Measurements from ENCODE around the gene CFAP100.

CFAP100 gene

DNA sequence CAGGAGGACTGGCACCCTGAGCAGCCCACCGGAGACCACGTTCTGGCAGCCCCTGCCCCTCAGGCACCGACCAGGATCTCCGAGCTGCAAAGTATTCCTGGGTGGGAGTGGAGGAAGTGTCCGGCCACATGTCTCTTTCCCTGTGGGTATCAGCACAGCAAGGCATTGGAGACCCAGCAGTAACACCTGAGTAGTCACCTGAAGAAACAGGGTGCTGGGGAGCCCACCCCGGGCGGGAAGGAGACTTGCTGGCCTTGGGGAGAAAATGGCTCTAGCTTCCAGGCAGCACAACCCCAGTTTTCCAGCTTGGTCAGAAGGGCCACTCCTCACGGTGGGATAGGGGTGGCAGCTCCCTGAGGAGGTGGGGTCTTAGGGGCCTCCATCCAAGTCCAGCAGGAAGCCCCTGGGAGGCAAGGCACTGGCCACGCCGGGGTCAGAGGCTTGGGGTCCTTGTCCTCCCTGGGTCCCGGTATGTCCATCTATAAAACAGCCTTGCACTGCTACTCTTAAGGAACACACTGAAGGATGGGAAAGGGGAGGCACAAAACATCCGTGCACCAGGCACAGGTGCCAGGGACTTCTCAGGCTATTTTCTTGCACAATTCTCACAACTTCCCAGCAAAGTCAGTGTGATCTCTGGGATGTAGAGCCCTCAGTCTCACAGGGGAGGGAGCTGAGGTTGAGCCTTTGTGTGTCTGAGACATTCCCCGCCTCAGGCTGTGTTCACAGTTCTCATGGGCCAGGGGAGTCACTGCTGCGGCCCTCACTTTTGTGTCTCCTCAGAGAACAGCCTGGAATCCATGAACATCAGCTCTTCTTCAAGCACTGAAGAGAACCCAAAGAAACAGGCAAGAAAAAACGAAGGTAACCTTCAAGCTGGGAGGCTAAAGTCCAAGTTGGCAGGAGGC is 11.9 kb downstream of the CFAP100 start:
- no peak for DNase-seq

DNA sequence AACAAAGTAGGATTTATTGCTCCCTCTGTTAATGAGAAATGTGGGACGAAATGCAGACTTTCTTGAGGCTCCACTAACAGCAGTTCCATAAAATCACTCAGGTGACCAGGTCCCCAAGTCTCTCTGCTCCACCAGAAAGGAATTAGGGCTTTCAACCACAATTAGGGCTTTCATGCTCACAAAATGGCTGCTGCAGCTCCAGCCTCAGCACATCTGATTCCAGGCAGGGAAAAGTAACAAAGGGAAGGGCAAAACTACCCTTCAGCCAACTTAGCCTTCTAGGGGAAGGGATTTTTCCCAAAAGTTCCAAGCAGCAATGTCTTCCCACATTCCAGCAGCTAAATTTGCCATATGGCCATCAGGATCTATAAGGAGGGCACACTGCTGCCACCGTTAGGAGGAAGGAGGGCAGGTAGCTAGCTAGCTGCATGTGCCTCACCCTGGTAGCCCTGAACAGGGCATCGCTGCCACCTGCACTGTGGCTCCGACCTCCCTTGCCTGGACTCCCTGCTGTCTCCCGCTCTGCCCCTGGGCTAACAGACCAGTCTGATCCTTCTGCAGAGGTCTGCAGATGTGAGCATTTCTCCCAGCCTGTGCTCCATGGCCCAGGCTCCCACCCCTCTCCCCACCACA is 12.8 kb downstream of the CFAP100 start:
- DNase-seq: no peak

DNA sequence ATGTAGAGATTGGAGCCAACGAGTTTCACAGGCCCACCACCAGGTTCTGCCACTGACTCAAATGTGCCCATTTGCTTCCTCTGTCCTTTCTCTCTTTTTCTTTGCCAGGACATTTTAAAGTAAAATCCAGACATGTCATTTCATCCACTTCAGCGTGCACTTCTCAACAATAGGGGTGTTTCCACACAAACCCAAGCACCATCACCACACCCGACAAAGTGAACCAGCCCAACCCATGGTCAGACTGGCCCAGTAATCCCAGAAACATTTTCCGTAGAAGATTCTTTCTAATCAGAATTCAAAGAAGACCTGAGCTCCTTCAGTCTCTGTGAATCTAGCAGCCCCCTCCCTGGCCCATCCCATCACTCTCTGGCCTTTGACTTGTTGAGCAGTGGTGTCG is 13.4 kb downstream of the CFAP100 start:
- no peak for DNase-seq

DNA sequence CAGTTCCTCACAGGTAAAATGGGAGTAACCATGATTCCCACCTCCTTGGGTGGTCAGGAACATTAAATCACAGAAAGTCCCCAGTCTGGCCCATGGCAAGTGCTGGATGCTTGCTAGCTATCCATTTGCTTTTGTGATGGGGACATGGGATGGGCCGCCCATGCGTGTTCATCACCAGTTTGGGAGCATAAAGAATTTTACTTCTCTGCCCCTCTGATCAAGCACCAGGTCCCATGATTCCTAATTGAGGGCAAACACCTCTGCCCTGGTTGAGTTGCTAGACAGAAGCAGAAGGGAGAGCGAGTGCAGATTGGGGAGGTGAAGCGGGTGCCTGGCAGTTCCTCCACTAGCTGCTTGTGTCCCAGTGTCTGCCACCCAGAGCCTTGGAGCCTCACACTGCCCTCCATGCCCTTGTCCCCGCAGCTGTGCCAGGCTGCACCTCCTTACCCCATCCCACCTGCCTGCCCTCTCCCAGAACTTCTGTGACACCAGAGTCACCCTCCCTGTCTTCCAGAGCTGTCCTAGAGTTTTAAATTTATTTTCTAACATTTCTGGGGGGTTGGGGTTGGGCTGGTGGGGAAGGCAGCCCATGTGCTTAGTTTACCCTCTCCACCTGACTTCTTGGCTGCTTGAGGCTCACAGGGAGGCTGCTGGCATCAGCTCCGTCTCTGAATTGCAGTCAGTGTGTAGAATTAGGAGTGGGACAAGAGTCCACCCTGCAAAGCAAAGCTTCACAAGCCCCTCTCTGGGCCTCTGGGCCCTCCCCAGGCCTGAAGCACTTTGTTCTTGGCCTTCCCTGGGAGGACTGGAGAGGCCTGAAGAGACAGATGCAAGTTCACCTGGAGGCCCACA is 18.4 kb downstream of the CFAP100 start:
- DNase-seq: no peak

DNA sequence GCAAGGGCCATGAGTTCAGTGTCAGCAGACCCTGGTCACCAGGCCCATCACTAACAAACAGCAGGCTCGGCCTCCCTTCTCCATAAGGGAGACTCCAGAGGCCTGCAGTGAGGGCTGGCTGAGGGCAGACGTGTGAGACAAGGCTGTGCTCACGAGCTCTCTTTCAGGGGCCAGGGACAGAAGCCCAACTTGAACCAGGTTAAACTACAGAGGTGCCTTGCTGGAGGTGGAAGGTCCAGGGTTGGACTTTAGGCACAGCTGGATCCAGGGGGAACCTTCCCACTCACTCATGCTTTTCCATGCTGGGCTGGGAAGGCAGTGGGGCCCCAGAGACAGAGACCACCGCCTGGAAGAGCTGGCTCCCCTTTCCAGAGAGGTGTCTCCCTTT is 19.0 kb downstream of the CFAP100 start:
- no peak for DNase-seq

DNA sequence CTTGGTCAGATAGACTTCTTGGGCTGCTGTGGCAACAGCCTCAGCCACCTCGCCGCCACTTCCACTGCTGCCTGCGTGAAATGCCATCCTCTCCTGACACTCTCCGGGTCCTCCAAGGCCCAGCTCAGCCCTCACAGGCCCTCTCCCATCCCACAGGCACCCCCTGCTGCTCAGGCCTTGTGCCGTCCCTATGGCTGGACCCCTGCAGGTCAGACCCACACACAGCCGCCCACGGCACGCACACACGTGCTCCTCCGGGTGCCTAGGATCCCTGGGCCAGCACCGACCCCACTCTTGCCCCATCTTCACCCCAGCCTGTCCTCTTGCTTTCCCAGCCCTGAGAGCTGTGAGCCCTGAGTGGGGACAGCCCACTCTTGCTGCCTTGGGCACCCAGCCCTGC is 19.7 kb downstream of the CFAP100 start:
- no peak for DNase-seq

DNA sequence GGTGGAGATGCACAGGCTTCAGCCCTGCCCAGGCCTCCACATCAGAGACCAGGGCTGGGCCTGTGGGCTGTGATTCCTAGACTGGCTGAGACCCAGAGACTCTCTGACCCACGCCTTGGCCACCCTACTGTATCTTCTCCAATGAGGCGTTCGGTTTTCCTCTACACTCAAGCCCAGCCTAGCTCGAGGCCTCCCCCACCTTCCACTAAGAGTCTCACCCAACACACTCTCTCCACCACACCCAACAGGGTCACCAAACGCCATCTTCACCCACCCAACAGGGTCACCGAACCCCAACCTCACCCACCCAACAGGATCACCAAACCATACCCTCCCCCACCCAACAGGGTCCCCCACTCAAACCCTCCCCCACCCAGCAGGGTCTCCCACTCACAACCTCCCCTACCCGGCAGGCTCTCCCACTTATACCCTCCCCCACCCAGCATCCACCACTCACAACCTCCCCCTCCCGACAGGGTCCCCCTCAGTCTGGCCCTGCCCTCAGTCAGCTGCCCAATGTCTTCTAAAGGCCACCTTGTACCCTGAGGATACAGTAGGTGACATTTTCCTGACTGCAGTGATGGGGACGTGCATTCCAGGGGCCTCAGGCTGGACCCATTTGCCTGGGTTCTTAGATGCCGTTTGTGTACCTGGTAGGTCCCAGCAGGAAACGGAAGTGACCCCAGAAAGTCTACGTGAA is 20.4 kb downstream of the CFAP100 start:
- no peak for DNase-seq

DNA sequence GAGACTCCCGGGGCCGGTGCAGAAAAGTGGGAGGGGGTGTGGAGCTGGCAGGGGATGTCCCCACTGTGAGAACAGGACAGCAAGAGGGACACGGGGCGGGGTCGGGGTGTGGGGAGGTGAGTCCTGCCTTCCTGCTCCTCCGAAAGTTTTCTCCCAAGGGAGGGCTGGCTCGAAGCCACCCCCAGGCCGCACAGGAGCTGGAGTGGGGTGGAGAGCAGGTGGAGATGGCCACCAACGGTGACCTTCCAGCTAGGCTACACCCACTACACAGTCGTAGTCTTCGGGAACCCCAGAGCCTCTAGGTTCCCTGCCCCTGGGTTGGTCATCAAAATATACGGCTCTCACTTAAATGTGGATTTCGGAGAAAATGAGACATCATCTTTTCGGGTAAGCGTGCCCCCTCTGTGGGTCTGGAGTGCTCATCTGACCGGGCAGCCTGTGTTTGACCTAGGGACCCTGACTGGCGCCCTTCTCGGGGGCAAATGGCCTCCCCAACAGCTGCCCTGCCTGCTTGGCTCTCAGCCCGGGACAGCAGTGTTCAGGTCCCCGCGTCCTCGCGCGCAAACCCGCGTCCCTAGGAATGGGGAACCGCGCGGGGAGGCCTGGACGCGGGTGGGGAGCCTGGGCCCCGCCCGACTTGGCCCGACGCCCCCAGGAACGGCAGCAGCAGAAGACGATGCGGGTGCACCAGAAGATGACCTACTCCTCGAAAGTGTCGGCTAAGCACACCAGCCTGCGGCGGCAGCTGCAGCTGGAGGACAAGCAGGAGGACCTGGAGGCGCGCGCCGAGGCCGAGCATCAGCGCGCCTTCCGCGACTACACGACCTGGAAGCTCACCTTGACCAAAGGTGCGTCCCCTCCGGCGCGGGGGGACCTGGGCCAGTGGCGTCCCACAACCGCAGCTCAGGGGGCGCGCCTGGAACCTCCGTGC is 21.2 kb downstream of the CFAP100 start:
- DNase-seq: no peak

DNA sequence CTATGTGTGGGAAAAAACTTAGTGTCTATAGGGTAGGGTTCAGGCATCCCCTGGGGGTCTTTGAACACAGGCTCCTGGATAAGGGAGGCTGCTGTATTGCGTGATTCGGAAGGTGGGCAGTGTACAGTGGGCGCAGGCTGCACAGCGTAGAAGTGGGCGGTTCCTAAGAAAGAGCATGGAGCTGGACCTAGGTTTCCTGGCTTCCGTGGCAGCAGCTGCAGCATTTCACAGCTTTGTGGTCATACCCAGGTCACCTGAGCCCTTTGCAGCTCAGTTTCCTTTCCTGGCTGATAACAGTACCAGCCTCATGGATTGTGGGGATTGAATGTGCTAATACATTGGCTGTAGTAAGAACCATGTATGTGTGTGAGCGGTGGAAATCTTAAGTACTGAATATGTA is 22.2 kb downstream of the CFAP100 start:
- DNase-seq: no peak

DNA sequence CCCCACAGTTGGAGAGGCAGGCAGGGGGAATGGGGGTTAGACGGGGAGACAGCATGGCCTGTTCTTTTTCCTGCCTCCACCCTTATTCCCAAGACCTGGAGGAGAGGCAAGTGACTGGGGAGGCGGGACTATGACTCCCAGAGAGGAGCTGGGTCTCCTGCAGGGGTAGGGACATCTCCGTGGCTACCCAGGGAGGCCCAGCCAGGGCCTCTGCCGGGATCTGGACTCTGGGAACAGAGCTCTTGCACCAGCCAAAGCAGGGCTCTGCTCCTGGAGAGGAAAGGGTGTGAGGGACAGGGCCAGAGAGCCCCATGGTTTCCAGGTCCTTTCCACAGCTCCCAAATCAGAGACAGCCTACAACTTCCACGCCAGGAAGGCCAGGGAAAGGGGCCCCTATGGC is 22.8 kb downstream of the CFAP100 start:
- DNase-seq: no peak

DNA sequence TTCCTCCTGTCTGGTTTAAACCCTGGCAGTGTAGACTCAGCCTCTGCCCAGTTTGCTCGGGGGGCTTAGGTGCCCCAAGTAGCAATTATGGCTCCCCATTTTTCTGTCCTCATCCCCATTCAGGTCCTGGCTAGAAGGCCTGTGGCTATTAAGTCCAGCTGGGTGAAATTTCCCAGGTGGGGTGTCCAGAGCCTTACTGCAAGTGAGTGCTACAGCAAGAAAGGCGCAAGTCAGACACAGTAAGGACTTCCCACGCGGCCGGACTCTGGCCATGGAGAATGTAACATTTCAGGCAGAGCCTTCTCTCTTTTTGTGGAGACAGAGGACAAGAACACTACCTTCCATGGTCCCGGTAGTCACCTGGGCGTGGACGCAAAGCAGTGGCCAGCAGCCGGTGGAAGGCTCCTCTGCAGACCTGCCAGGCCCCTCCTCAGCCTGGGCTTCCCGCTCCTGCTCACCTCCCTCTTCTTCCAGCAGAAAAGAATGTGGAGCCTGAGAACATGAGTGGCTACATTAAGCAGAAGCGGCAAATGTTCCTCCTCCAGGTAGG is 23.3 kb downstream of the CFAP100 start:
- DNase-seq: no peak

DNA sequence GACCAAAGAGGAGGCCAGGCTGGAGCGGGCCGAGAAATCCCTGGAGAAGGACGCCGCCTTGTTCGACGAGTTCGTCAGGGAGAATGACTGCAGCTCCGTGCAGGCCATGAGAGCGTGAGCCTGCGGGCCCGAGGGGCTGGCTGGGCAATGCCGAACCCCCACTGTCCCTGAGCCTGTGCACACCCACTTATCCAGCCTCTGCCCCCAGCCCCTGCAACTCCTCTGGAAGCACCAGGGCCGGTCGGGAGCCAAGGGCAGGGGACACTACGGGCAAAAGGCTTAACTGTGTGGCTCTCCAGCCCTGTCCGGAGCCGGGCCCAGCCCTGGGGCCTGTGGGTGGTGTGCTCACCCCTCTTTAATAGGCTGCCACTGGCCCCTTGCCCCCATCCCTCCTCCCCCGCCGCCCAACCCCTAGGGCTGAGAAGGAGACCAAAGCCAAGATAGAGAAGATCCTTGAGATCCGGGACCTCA is 24.0 kb downstream of the CFAP100 start:
- DNase-seq: no peak

DNA sequence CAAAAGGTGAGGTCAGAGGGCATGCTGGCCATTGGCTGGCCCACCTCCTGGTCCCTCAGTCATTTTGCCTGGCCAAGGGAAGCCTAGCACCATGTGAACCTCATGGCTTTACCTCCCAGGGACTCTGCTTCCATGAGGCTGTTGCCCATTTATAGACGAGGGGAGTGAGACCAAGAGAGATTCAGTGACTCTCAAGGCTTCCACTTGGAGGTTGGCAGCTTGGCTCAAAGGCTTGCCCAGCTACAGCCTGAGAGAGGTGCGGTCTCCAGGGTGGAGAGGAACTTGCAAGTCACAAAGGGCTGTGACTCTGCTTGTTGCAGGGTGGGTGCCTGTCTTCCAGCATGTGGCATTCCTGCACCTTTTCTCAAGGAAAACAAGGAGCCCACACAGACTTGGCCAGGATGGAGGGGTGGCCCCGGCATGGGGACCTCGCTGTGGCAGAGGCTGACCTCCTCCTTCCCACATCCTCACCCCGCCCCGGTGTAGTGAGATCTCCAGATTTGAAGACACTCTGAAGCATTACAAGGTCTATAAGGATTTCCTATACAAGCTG is 24.5 kb downstream of the CFAP100 start:
- DNase-seq: no peak

DNA sequence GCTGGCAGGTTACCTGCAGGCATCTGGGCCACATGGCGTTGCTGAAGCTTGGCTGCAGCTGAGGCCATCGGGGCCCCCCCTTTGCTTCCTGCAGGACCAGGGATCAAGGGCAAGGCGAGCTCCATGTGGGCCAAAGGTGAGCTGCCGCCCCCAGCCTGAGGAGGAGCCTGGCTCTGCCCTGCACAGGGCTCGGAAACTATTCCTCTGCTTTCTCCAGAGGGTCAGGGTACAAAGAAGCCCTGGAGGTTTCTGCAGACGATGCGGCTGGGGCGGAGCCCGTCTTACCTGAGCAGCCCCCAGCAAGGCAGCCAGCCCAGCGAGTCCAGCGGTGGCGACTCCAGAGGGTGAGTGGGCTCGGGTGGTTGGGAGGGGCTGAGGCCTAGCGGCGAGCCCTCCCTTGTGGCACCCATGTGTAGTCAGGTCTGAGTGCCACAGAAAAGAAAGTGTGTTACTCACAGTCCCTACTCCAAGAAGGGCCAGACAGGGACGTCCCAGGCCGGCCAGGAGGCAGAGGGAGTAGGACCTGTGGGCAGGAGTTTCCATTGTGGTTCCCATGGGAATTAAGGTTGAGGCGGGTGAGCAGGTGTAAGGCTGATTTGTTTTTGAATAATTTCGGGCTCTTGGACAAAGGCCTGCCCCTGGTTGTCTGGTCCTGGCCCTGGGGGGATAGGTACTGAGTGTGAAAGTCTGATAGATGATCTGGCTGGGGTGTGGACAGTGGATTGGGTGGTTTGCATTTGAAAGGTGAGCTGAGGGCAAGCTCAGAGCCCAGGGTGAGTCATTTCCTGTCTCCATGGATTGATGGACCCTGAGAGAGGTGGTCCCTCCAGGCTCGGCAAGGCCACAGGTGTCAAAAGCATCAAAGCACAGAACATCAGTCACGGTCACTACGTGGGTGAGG is 25.4 kb downstream of the CFAP100 start:
- no peak for DNase-seq

DNA sequence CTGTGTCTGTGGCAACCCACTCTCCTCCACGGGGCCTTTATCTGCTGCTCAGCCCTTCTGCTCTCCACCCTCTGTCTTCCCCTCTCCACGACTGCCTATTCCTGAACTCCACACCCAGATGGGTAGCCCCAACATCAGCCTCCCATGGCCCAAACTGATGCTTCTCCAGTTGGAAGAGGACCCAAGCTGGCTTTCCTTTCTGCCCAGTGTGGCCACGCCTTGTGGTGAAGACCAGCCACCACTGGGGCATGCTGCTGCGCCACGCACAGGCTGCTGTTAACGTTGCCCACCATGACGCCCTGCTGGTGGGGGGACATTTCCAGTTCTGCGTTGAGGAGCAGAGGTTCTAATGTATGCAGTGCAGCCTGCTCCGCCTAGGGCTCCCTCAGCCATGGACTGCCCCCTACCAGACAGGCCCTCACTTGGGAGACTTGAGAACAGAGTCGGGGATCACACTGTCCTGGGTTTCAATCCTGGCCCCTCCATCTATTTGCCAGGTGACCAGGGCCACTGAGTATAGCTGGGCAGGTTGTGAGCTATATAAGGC is 26.9 kb downstream of the CFAP100 start:
- no peak for DNase-seq

DNA sequence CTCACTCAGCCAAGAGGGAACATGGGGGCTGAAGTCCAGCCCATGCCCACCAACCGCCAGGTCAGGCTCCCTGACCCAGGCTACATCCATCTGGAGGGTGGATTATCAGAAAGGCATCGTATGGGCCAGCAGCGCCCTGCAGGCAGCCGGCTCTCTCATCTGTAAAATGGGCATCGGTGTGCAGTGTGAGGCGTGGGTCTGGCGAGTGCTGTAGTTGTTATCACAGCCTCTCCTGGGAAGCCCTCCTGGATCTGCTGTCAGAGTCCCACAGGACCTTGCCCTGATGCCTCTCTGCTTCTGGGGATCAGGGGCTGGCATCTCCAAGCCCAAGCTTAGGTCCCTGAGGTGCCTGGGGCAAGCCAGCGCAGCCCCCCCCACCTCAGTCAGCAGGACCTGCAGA is 27.4 kb downstream of the CFAP100 start:
- DNase-seq: no peak

DNA sequence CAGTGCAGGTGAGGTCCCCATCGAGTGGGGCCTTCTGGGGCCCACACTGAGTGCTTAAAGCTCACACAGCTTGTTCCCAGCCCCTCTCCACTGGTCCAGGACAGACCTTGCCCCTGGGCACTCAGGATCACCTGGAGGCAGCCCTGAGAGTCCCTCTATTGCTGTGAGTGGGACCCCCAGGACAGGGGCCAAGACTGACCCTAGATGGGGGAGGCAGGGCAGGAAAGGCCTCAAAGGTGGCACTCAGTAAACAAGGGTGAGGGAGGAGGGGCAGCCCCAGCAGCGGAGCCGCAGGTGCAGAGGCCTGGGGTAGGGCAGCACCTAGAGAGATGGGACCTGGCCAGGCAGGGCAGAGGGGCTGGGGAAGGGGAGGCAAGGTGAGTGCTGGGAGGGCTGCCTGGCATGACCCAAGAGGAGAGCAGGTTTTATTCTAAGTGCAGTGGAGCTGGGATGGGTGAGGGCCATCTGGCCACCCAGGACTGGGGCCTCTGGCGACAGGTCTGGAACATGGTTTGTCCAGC is 27.9 kb downstream of the CFAP100 start:
- no peak for DNase-seq

DNA sequence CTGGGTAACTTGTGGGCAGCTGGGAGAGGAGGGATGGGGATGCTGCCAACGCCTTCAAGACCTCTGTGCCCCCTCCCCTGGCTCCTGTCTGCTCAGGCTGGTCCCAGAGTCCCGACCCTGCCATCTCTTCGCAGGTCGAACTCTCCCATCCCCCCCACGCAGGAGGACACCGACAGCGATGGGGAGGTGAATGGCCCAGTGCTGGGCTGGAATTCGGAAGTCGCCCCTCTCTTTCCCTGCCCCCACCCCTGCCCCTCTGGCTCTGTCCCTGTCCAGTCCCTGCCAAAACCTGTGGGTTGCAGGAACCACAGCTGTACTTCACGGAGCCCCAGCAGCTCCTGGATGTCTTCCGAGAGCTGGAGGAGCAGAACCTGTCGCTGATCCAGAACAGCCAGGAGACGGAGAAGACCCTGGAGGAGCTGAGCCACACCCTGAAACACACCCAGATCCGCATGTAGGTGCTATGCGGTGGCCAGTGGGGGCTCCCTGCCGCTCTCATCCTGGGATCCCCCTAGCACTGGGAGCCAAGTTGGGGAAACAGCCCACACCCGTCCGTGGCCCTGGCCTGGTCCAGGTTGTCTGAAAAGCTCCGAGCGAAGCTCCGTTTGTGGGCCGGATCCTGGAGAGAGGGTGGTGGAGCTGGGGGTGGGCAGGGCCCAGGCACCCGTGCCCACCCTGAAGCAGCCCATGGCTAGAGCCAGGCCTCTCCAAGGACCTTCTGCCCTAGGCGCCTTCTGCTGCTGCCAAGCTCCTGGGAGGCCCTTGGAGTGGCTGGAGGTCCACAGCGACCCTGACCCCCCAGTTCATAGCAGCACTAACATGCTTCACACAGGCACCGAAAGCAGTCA is 28.7 kb downstream of the CFAP100 start:
- no peak for DNase-seq
